A673 (cell line): Measurements from ENCODE around the gene MAP2K5. TPM values are rescaled to one million over a fixed set of nuclear protein-coding genes. Genes with fewer than 3 reads are reported as not detected.

Experiments
- BruUV-seq: library from RNA; stranded (reverse); fragments of 400-500 nt; replicated peaks from 2 replicates; lab custom pipeline; 2021; lab: Mats Ljungman, UMichigan
- CTCF ChIA-PET: fragments of 300-600 bp; sonication (Branson Sonifier 250); formaldehyde crosslinking; loops from one replicate; lab custom pipeline; 2022; ENCODE audit warnings: antibody characterized with exemption; lab: Charles Lee
- POLR2A ChIA-PET: fragments of 300-600 bp; sonication (Branson Sonifier 250); formaldehyde crosslinking; loops from one replicate; lab custom pipeline; 2022; ENCODE audit warnings: antibody characterized with exemption; ENCODE audit not compliant: low non-redundant PET; lab: Charles Lee
- DNase-seq: peaks from one replicate; pipeline ENCODE4 v3.0.0-alpha.2; 2015; ENCODE audit warnings: low spot score
- H3K27ac ChIP-seq: fragments of 200-600 bp; sonication (generic); 2 replicates; pipeline ENCODE4 v1.5.1; 2016; ENCODE audit warnings: mixed run types, low read depth, mild to moderate bottlenecking, mixed read lengths, antibody characterized with exemption, low read length; ENCODE audit not compliant: poor library complexity, severe bottlenecking
- H3K27me3 ChIP-seq: fragments of 200-600 bp; sonication (generic); replicated peaks from 2 replicates; pipeline ENCODE4 v1.6.1; 2017; ENCODE audit warnings: mixed run types, low read depth, mild to moderate bottlenecking, mixed read lengths, antibody characterized with exemption, low read length; ENCODE audit not compliant: insufficient read depth, poor library complexity
- H3K36me3 ChIP-seq: fragments of 200-600 bp; sonication (generic); 2 replicates; pipeline ENCODE4 v1.6.1; 2016; ENCODE audit warnings: mixed run types, mild to moderate bottlenecking, mixed read lengths, antibody characterized with exemption, low read length; ENCODE audit not compliant: insufficient read depth, poor library complexity, severe bottlenecking
- H3K4me1 ChIP-seq: fragments of 200-600 bp; sonication (generic); 2 replicates; pipeline ENCODE4 v1.6.1; 2017; ENCODE audit warnings: mixed run types, mild to moderate bottlenecking, mixed read lengths, antibody characterized with exemption, low read length; ENCODE audit not compliant: insufficient read depth, poor library complexity, severe bottlenecking
- H3K4me3 ChIP-seq: fragments of 200-600 bp; sonication (generic); 2 replicates; pipeline ENCODE4 v1.5.1; 2016; ENCODE audit warnings: low read depth, mixed run types, mild to moderate bottlenecking, mixed read lengths, low read length; ENCODE audit not compliant: poor library complexity, severe bottlenecking
- H3K9me3 ChIP-seq: fragments of 200-600 bp; sonication (generic); 2 replicates; pipeline ENCODE4 v1.6.1; 2016; ENCODE audit warnings: mixed run types, low read depth, mild to moderate bottlenecking, mixed read lengths, antibody characterized with exemption, low read length; ENCODE audit not compliant: poor library complexity, severe bottlenecking
- EZH2 ChIP-seq: fragments of 200-600 bp; sonication (generic); IDR thresholded peaks from 2 replicates; pipeline ENCODE4 v1.6.1; 2017; ENCODE audit warnings: borderline replicate concordance, low read depth, mild to moderate bottlenecking, mixed read lengths, antibody characterized with exemption, low read length; ENCODE audit not compliant: poor library complexity, severe bottlenecking
- intact Hi-C: fragments of 100-400 bp; cut with micrococcal nuclease; formaldehyde crosslinking; loops from one replicate; pipeline ENCODE4 v1.10.0; 2022; ENCODE audit not compliant: unreplicated experiment
- total RNA-seq: library from RNA; stranded (reverse); gene quantifications from 2 replicates; pipeline ENCODE4 v1.2.3, GENCODE V29; 2021
- TF ChIP-seq, protein P1 (sequence below): fragments of 300-800, 200-600 bp; sonication (generic); conservative IDR thresholded peaks from 2 replicates; pipeline ENCODE4 v1.5.1; 2017; ENCODE audit warnings: low read depth, mild to moderate bottlenecking, antibody characterized with exemption, low read length, moderate library complexity, mixed read lengths

The MAP2K5 gene
- total RNA-seq, 1 experiment from 2014 or later, result 62.8 TPM

DNA sequence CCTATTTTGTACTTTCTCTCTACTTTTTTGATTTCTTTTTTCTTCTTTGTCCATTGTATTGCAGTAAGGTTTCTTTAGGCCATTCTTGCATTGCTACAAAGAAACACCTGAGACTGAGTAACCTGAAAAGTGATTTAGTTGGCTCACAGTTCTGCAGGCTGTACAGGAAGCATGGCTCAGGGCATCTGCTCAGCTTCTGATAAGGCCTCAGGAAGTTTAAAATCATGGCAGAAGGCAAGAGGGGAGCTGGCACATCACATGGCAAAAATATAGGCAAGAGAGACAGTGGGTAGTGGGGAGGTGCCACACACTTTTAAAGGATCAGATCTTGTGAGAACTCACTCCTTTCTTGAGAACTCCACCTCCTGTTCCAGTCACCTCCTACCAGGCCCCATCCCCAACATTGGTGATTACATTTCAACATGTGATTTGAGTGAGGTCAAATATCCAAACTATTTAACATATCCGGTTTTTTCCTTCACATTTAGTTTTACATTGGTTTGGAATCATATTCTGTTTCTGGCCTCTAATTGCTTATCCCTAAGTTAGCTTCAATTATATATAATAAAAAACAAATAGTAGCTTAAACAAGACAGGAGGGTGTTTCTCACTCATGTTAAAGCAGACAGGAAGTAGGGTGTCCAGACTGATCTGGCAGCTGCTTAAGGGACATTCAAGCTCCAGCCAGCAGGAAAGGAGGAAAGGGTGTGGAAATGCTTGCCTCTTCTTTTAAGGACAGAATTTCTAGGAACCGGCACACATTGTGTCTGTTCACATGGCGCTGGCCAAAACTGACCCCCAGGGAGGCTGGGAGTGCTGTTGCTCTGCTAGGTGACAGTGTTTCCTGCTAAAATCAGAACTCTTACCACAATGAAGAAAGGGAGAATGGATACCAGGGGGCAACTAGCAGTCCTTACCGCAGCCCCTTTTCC lies 254.0 kb downstream of the MAP2K5 start:
- intact Hi-C loops, result no loop called here
- H3K4me3 ChIP-seq, result no peak overlapping the region
- peaks cover 29% of the 10 kb centered on the region for H3K4me1 ChIP-seq
- no peak overlapping the region for H3K27ac ChIP-seq
- CTCF ChIA-PET, result no interaction called here
- no peaks in the 10 kb centered on the region for H3K27me3 ChIP-seq
- no peaks in the 10 kb centered on the region for H3K36me3 ChIP-seq
- H3K9me3 ChIP-seq, result peaks cover 10% of the 10 kb centered on the region
- no peak for TF ChIP-seq EZH2
- TF ChIP-seq, protein P1, sequence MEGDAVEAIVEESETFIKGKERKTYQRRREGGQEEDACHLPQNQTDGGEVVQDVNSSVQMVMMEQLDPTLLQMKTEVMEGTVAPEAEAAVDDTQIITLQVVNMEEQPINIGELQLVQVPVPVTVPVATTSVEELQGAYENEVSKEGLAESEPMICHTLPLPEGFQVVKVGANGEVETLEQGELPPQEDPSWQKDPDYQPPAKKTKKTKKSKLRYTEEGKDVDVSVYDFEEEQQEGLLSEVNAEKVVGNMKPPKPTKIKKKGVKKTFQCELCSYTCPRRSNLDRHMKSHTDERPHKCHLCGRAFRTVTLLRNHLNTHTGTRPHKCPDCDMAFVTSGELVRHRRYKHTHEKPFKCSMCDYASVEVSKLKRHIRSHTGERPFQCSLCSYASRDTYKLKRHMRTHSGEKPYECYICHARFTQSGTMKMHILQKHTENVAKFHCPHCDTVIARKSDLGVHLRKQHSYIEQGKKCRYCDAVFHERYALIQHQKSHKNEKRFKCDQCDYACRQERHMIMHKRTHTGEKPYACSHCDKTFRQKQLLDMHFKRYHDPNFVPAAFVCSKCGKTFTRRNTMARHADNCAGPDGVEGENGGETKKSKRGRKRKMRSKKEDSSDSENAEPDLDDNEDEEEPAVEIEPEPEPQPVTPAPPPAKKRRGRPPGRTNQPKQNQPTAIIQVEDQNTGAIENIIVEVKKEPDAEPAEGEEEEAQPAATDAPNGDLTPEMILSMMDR, result no peak
- no peak for DNase-seq
- POLR2A ChIA-PET, result no interaction called here
- BruUV-seq, result no TSS peak

DNA sequence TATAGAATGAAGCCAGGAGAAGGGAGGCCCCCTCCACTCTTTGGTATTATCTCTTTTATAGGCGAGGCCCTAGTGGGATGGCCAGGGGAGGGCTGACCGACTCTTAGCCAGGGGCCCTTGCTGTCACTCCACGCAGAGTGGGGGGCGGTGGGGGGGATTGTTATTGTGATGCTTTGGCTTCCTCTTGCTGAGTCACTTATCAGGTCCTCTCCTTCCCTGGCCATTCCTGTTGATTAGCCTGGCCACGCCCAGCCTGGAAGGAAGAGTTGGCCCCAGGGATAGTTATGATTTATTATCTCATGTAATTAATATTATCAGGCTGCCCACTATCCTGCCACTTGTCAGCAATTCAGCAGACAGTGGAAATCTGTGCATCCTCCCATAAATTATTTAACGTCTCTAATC lies 257.3 kb downstream of the MAP2K5 start:
- H3K27me3 ChIP-seq, result no peaks in the 10 kb centered on the region
- ChIA-PET CTCF (no interaction called here), POLR2A (no interaction called here)

DNA sequence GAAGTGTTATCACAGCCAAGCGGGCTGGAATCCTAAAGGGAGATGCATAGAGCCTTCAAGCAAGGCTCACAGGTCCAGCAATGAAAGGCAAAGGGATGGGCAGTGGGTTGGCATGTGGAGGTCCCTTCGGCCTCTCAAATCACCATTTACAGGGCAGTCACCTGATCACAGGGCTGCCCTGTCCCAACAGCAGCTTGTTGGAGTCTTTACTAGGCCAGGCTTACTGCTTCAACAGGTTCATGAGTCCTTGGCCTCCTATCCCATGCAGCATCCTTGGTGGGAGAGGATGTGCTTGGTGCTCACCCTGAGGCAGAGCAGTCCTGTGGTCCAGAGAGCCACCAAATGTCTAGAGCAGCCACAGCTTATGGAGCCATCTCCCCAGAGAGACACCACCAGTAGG lies 258.6 kb downstream of the MAP2K5 start:
- ChIA-PET POLR2A (no interaction called here), CTCF (no interaction called here)
- Histone ChIP-seq H3K4me3 (no peak overlapping the region), H3K27ac (no peak overlapping the region), H3K36me3 (no peaks in the 10 kb centered on the region), H3K9me3 (no peaks in the 10 kb centered on the region), H3K27me3 (no peaks in the 10 kb centered on the region), H3K4me1 (peaks cover 14% of the 10 kb centered on the region)
- no peak for TF ChIP-seq EZH2
- TF ChIP-seq, protein P1, result no peak
- BruUV-seq, result no TSS peak
- intact Hi-C loops, result no loop called here
- DNase-seq, result no peak

More for the DNA sequence above, 257.3 kb downstream of the MAP2K5 start:
- no peaks in the 10 kb centered on the region for H3K36me3 ChIP-seq
- H3K4me1 ChIP-seq, result peaks cover 14% of the 10 kb centered on the region
- DNase-seq, result no peak
- BruUV-seq, result no TSS peak
- H3K9me3 ChIP-seq, result peaks cover 9% of the 10 kb centered on the region
- H3K4me3 ChIP-seq, result no peak overlapping the region
- intact Hi-C loops, result no loop called here
- no peak overlapping the region for H3K27ac ChIP-seq
- TF ChIP-seq, protein P1, result no peak
- no peak for TF ChIP-seq EZH2
